Measurements from ENCODE around the gene ESR2. TPM values are rescaled to one million over a fixed set of nuclear protein-coding genes. Genes with fewer than 3 reads are reported as not detected.

Gene ESR2
- total and polyA plus RNA-seq, 2 donors (not counting 3 experiments of a cell fraction or from before 2014, with no cell fraction given): 0.10 to 0.58 TPM

DNA sequence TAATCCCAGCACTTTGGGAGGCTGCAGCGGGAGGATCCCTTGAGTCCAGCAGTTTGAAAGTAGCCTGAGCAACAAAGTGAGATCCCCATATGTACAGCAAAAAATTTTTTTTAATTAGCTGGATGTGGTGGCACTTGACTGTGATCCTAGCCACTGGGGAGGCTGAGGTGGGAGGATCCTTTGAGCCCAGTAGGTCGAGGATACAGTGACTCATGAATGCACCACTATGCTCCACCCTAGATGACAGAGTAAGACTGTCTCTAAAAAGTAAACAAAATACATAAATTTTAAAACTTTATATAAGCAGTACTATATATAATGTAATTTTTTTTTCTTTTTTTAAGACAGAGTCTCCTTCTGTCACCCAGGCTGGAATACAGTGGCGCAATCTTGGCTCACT lies 115.4 kb downstream of the ESR2 start:
- Histone ChIP-seq H3K79me2 (ENCODE audit: control insufficient read depth, insufficient read depth, low read length) (no peaks in the 10 kb centered on the region), H3K4me2 (ENCODE audit: insufficient read depth, low read length) (no peak overlapping the region), H3K9me3 (replicated peaks; ENCODE audit: control insufficient read depth, insufficient read depth, low read length) (no peaks in the 10 kb centered on the region), H3K36me3 (ENCODE audit: control insufficient read depth in 2 of 2, extremely low read depth in 1 of 2, insufficient read depth in 2 of 2, low read length in 2 of 2) (no peaks in the 10 kb centered on the region), H4K20me1 (replicated peaks; ENCODE audit: control insufficient read depth, extremely low read depth, insufficient read depth, low read length) (no peaks in the 10 kb centered on the region), H3K27me3 (ENCODE audit: control insufficient read depth in 2 of 2, insufficient read depth in 2 of 2, low read length in 2 of 2) (no peaks in the 10 kb centered on the region), H3K9ac (replicated peaks; ENCODE audit: extremely low read depth, insufficient read depth, low read length) (no peak overlapping the region), H3K9me1 (replicated peaks; ENCODE audit: control insufficient read depth, extremely low read depth, insufficient read depth, low read length) (no peaks in the 10 kb centered on the region), H3K27ac (ENCODE audit: insufficient read depth, low read depth, low read length) (no peak overlapping the region), H2AFZ (ENCODE audit: low read depth, low read length) (no peak overlapping the region), H3K4me3 (replicated peaks in 1 of 3; ENCODE audit: insufficient read depth in 1 of 3, low read depth in 1 of 3, low read length in 3 of 3) (no peak overlapping the region), H3K4me1 (ENCODE audit: control insufficient read depth, extremely low read depth, insufficient read depth, low read length) (no peaks in the 10 kb centered on the region)
- TF ChIP-seq JUN (IDR thresholded peaks at IDR 0.05; ENCODE audit: borderline replicate concordance, insufficient read depth, insufficient read length, low read depth) (no peak), FOS (IDR thresholded peaks at IDR 0.05; ENCODE audit: borderline replicate concordance, insufficient read depth, low read length) (no peak), MYC (IDR thresholded peaks at IDR 0.05; ENCODE audit: low read depth, low read length) (no peak), POLR2A (IDR thresholded peaks at IDR 0.05; ENCODE audit: low read depth, low read length) (no peak), EZH2 (IDR thresholded peaks at IDR 0.05; ENCODE audit: borderline replicate concordance, low read depth, low read length, severe bottlenecking) (no peak), GATA2 (IDR thresholded peaks at IDR 0.05; ENCODE audit: insufficient read depth, insufficient read length, low read depth, low read length) (no peak), POLR2AphosphoS5 (IDR thresholded peaks at IDR 0.05; ENCODE audit: insufficient read depth, low read depth, low read length) (no peak)
- TF ChIP-seq, protein P1, sequence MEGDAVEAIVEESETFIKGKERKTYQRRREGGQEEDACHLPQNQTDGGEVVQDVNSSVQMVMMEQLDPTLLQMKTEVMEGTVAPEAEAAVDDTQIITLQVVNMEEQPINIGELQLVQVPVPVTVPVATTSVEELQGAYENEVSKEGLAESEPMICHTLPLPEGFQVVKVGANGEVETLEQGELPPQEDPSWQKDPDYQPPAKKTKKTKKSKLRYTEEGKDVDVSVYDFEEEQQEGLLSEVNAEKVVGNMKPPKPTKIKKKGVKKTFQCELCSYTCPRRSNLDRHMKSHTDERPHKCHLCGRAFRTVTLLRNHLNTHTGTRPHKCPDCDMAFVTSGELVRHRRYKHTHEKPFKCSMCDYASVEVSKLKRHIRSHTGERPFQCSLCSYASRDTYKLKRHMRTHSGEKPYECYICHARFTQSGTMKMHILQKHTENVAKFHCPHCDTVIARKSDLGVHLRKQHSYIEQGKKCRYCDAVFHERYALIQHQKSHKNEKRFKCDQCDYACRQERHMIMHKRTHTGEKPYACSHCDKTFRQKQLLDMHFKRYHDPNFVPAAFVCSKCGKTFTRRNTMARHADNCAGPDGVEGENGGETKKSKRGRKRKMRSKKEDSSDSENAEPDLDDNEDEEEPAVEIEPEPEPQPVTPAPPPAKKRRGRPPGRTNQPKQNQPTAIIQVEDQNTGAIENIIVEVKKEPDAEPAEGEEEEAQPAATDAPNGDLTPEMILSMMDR (IDR thresholded peaks at IDR 0.05; ENCODE audit: extremely low read depth in 1 of 2, insufficient read depth in 1 of 2, low read depth in 1 of 2, low read length in 2 of 2): no peak
- TF ChIP-seq, protein P2, sequence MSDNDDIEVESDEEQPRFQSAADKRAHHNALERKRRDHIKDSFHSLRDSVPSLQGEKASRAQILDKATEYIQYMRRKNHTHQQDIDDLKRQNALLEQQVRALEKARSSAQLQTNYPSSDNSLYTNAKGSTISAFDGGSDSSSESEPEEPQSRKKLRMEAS (IDR thresholded peaks at IDR 0.05; ENCODE audit: insufficient read depth, insufficient read length): no peak
- DNase-seq (ENCODE audit: low read depth, low spot score) (no peak), FAIRE-seq (no peak)
- ChIA-PET POLR2A (no interaction called here), CTCF (no interaction called here)
- BruUV-seq (replicated peaks): no TSS peak
- intact Hi-C loops (cut with micrococcal nuclease) (no loop called here), dilution Hi-C loops (cut with MboI; ENCODE audit: extremely low pct_ligation_motif_present, low sequenced_read_pairs) (no loop called here)
